Esophagus muscularis mucosa (tissue), 4 donors: ENCODE measurements around the gene BCL11B.

ENCODE experiments used
- EP300 ChIP-seq: sonication (generic); formaldehyde crosslinking; IDR thresholded peaks from one replicate; pipeline ENCODE4 v1.6.1; 2017; ENCODE audit warnings: antibody characterized with exemption
- POLR2A ChIP-seq: fragments of 450-650 bp; IDR thresholded peaks from one replicate; pipeline ENCODE4 v1.6.1; 2017; ENCODE audit warnings: antibody characterized with exemption, moderate library complexity, mild to moderate bottlenecking, low read depth
- TF ChIP-seq, protein P1 (sequence below), 3 experiments: fragments of 200-600 bp in 2 of 3; fragments of 450-650 bp in 1 of 3; sonication (generic) in 2 of 3; IDR thresholded peaks; one replicate each; pipeline ENCODE4 v1.5.1; 2017 to 2019; ENCODE audit warnings: antibody characterized with exemption in 3 of 3, mild to moderate bottlenecking in 2 of 3, moderate library complexity in 1 of 3

GRCh38 chr14:99252443-99252939 is 19.5 kb downstream of the BCL11B start:
- TF ChIP-seq, protein P1, sequence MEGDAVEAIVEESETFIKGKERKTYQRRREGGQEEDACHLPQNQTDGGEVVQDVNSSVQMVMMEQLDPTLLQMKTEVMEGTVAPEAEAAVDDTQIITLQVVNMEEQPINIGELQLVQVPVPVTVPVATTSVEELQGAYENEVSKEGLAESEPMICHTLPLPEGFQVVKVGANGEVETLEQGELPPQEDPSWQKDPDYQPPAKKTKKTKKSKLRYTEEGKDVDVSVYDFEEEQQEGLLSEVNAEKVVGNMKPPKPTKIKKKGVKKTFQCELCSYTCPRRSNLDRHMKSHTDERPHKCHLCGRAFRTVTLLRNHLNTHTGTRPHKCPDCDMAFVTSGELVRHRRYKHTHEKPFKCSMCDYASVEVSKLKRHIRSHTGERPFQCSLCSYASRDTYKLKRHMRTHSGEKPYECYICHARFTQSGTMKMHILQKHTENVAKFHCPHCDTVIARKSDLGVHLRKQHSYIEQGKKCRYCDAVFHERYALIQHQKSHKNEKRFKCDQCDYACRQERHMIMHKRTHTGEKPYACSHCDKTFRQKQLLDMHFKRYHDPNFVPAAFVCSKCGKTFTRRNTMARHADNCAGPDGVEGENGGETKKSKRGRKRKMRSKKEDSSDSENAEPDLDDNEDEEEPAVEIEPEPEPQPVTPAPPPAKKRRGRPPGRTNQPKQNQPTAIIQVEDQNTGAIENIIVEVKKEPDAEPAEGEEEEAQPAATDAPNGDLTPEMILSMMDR (IDR thresholded peaks at IDR 0.05): no peak
- no peak for TF ChIP-seq POLR2A
- TF ChIP-seq EP300: no peak
